Vagina (tissue), 2 donors: ENCODE measurements around the gene TIAM2.

Source experiments
- CTCF ChIP-seq, 3 experiments: fragments of 450-650 bp in 2 of 3; fragments of 200-600 bp in 1 of 3; sonication (generic) in 1 of 3; IDR thresholded peaks; one replicate each; pipeline ENCODE4 v1.5.1; 2017 to 2019; ENCODE audit warnings: antibody characterized with exemption in 3 of 3, mild to moderate bottlenecking in 2 of 3, moderate library complexity in 2 of 3
- POLR2AphosphoS5 ChIP-seq, 2 donors: sonication (generic); formaldehyde crosslinking; IDR thresholded peaks; one replicate each; pipeline ENCODE4 v1.9.0; 2017; ENCODE audit warnings: antibody characterized with exemption in 2 of 2, mild to moderate bottlenecking in 2 of 2, low read depth in 1 of 2; ENCODE audit not compliant: insufficient read depth in 1 of 2

- TF ChIP-seq CTCF (IDR thresholded peaks at IDR 0.05), result no peak
- no peak for TF ChIP-seq POLR2AphosphoS5 (IDR thresholded peaks at IDR 0.05; ENCODE audit: insufficient read depth in 1 of 2, low read depth in 1 of 2)
Observed at GRCh38 chr6:155244434-155244833, 249.3 kb downstream of the TIAM2 start.
